Measurements from ENCODE around the gene ATF6B.

DNA sequence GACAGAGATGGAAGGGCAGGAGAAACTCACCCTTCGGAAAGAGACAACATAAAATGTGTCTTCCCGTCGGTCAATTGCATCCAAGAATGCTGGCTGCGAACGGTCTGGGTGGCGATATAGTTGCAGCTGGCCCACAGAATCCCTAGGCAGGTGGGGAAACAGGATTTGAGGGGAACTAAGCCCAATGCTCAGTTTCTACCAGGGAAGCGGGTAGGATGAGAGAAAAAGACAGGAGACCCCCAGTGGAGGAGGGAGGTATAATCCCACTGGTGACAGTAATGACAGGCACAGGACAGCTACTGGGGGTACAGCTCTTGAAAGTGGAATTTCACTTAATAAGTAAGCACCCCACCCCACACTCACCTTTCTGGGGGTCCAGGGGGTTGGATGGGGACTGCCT is 11.4 kb downstream of the ATF6B start:
- TF ChIP-seq, protein P1, sequence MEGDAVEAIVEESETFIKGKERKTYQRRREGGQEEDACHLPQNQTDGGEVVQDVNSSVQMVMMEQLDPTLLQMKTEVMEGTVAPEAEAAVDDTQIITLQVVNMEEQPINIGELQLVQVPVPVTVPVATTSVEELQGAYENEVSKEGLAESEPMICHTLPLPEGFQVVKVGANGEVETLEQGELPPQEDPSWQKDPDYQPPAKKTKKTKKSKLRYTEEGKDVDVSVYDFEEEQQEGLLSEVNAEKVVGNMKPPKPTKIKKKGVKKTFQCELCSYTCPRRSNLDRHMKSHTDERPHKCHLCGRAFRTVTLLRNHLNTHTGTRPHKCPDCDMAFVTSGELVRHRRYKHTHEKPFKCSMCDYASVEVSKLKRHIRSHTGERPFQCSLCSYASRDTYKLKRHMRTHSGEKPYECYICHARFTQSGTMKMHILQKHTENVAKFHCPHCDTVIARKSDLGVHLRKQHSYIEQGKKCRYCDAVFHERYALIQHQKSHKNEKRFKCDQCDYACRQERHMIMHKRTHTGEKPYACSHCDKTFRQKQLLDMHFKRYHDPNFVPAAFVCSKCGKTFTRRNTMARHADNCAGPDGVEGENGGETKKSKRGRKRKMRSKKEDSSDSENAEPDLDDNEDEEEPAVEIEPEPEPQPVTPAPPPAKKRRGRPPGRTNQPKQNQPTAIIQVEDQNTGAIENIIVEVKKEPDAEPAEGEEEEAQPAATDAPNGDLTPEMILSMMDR (conservative IDR thresholded peaks at IDR 0.05) = peak; percentile 65
- no peak for TF ChIP-seq EZH2 (IDR thresholded peaks at IDR 0.05; ENCODE audit: low read depth)

All from PC-9 (cell line).